Glutamatergic neuron (in vitro differentiated cells): Measurements from ENCODE around the gene PFKL. TPM values are rescaled to one million over a fixed set of nuclear protein-coding genes. Genes with fewer than 3 reads are reported as not detected.

Source experiments
- DNase-seq: peaks from one replicate; pipeline ENCODE4 v3.0.0; 2022
- H3K27ac Mint-ChIP-seq: one replicate; pipeline ENCODE4 v1.8.0; 2020; ENCODE audit warnings: mild to moderate bottlenecking, mixed read lengths, inconsistent platforms; ENCODE audit not compliant: unreplicated experiment
- H3K27me3 Mint-ChIP-seq: one replicate; pipeline ENCODE4 v1.8.0; 2020; ENCODE audit warnings: mild to moderate bottlenecking, moderate library complexity, mixed read lengths, inconsistent platforms; ENCODE audit not compliant: unreplicated experiment
- H3K36me3 Mint-ChIP-seq: one replicate; pipeline ENCODE4 v1.8.0; 2020; ENCODE audit warnings: mild to moderate bottlenecking, mixed read lengths, inconsistent platforms; ENCODE audit not compliant: unreplicated experiment
- H3K4me1 Mint-ChIP-seq: one replicate; pipeline ENCODE4 v1.8.0; 2020; ENCODE audit warnings: mild to moderate bottlenecking, low read depth, mixed read lengths, inconsistent platforms; ENCODE audit not compliant: unreplicated experiment
- H3K4me3 Mint-ChIP-seq: one replicate; pipeline ENCODE4 v1.8.0; 2020; ENCODE audit warnings: mild to moderate bottlenecking, mixed read lengths, inconsistent platforms; ENCODE audit not compliant: unreplicated experiment
- H3K9me3 Mint-ChIP-seq: one replicate; pipeline ENCODE4 v1.8.0; 2020; ENCODE audit warnings: mild to moderate bottlenecking, moderate library complexity, mixed read lengths, inconsistent platforms; ENCODE audit not compliant: unreplicated experiment
- CTCF ChIP-seq: fragments of 200-600 bp; sonication (generic); IDR thresholded peaks from one replicate; pipeline ENCODE4 v1.5.0; 2021; ENCODE audit not compliant: partially characterized antibody, unreplicated experiment
- total RNA-seq: library from RNA; stranded (reverse); fragmentation: NEBNext Ultra II Directional; extraction: Animal tissue kit (Norgen Biotek cat#: 25700); gene quantifications from one replicate; pipeline ENCODE4 v1.2.1, GENCODE V29; 2021; ENCODE audit not compliant: unreplicated experiment

The PFKL gene
- total RNA-seq, 1 donor from 2014 or later = 48.6 TPM

- no peaks in the 10 kb centered on the region for H3K27me3 Mint-ChIP-seq
- no peak for TF ChIP-seq CTCF
- no peak overlapping the region for H3K4me3 Mint-ChIP-seq
- H3K36me3 Mint-ChIP-seq = no peaks in the 10 kb centered on the region
- H3K27ac Mint-ChIP-seq = no peak overlapping the region
- DNase-seq = peak; percentile 10
- H3K9me3 Mint-ChIP-seq = no peaks in the 10 kb centered on the region
- H3K4me1 Mint-ChIP-seq = no peaks in the 10 kb centered on the region
Observed at GRCh38 chr21:44269090-44269489, 30.8 kb upstream of the PFKL start.

DNA sequence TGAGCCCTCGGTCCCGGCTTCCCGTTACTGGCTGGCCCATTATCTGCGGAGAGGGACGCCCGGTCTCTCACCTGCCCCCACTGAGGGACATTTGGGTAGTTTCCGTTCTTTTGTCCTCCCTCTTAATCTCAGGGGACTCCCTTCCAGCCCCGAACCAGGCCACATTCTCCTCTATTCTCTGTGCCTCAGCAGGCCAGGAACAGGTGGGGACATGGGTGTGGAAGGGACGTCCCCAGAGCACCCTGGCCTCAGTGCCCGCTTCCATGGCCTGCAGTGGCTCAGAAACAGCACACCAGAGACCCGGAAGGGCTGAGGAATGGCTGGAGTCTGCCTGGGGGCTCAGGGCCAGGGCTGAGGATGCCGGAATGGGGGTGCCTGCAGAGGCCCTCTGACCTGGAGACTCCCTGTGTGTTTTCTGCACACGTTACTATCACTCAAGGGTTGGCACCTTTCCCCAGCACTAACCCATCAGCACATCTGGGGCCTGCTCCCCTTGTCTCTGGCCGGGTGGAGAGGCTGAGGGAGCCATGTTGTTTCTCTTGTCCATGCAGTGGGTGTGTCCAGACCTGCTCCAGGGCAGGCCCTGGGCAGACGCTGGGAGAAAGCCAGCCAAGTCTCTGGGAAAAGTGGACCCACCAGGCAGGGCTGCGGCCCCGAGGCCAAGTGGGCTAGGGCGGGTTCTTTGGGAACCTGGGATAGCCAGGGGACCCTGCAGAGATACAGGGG, 28.1 kb upstream of the PFKL start:
- H3K4me3 Mint-ChIP-seq = no peak overlapping the region

DNA sequence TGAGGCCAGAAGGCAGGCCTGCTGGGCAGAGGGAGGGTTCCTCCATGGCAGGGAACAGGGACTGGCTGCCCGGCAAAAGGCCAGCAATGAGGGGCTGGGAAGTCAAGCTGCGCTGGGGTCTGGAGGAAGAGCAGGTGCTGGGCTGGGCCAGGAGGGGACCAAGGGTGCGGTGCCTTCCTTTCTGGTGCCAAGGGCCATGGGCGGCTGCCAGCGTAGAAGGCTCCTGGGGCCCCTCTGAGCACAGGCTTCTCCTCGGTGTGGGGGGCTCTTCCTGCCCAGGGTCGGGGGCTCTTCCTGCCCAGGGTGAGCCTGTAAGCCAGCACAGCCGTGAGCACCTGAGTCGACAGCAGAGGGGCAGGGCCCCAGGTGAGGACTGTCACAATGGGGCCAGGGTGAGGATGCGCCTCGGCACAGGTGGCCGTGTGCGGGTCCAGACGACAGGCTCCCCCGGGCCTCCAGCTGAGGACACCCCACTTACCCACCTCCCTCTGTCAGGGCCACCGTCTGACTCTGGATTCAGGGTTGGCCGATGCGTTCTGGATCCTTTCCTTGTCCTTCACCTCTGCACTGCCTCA, 27.5 kb upstream of the PFKL start:
- H3K9me3 Mint-ChIP-seq = no peaks in the 10 kb centered on the region
- peak; percentile 9 for DNase-seq
- TF ChIP-seq CTCF = no peak
- H3K36me3 Mint-ChIP-seq = peaks cover 5% of the 10 kb centered on the region
- no peaks in the 10 kb centered on the region for H3K27me3 Mint-ChIP-seq
- H3K27ac Mint-ChIP-seq = no peak overlapping the region
- no peaks in the 10 kb centered on the region for H3K4me1 Mint-ChIP-seq
- H3K4me3 Mint-ChIP-seq = no peak overlapping the region

More for the DNA sequence above, 28.1 kb upstream of the PFKL start:
- no peaks in the 10 kb centered on the region for H3K27me3 Mint-ChIP-seq
- no peak for TF ChIP-seq CTCF
- peaks cover 5% of the 10 kb centered on the region for H3K36me3 Mint-ChIP-seq
- H3K4me1 Mint-ChIP-seq = no peaks in the 10 kb centered on the region
- no peaks in the 10 kb centered on the region for H3K9me3 Mint-ChIP-seq
- DNase-seq = peak; percentile 12
- H3K27ac Mint-ChIP-seq = no peak overlapping the region

DNA sequence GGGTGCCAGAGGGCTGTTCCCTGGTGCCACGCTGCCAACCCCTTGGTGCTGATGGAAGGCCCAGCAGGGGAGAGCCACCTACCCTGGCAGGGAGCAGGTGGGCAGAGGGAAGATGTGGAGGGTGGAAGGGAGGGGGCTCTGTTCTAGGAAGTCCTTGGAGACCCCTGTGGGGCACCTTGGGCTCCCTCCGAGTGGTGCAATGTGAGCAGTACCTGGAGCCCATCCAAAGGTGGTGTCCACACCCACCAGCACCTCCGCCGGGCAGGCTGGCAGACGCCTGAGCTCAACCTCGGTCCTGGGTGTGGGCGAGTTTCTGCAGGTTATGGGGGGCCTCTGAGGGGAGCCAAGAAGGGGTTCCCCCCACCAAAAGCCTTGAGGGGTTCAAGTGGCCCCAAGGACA, 26.8 kb upstream of the PFKL start:
- H3K4me1 Mint-ChIP-seq = no peaks in the 10 kb centered on the region
- H3K27me3 Mint-ChIP-seq = no peaks in the 10 kb centered on the region
- peak; percentile 3 for DNase-seq
- peaks cover 5% of the 10 kb centered on the region for H3K36me3 Mint-ChIP-seq
- H3K27ac Mint-ChIP-seq = no peak overlapping the region
- no peaks in the 10 kb centered on the region for H3K9me3 Mint-ChIP-seq
- no peak for TF ChIP-seq CTCF
- H3K4me3 Mint-ChIP-seq = no peak overlapping the region

GRCh38 chr21:44275041-44275440, 24.8 kb upstream of the PFKL start:
- peaks cover 13% of the 10 kb centered on the region for H3K4me1 Mint-ChIP-seq
- no peak for DNase-seq
- H3K36me3 Mint-ChIP-seq = peaks cover 5% of the 10 kb centered on the region
- peaks cover 2% of the 10 kb centered on the region for H3K27me3 Mint-ChIP-seq
- no peak overlapping the region for H3K4me3 Mint-ChIP-seq
- no peak for TF ChIP-seq CTCF
- no peak overlapping the region for H3K27ac Mint-ChIP-seq
- H3K9me3 Mint-ChIP-seq = peaks cover 8% of the 10 kb centered on the region
